Mesenchymal stem cell (in vitro differentiated cells and primary cell): ENCODE results near the gene HCFC1R1.

Experiments used
- DNase-seq: peaks from one replicate; pipeline ENCODE4 v3.0.0-alpha.2; 2013
- H2AFZ ChIP-seq: one replicate; pipeline ENCODE4 v1.6.1; 2013; ENCODE audit warnings: low read depth, mild to moderate bottlenecking, control low read depth, inconsistent platforms, low read length, moderate library complexity
- H2AK5ac ChIP-seq: 2 replicates; pipeline ENCODE4 v1.6.1; 2013; ENCODE audit warnings: low read length, moderate library complexity, mild to moderate bottlenecking, inconsistent platforms; ENCODE audit not compliant: severe bottlenecking
- H2BK120ac ChIP-seq: one replicate; pipeline ENCODE4 v1.6.1; 2013; ENCODE audit warnings: low read depth, mild to moderate bottlenecking, inconsistent platforms, low read length, moderate library complexity
- H2BK12ac ChIP-seq, 2 experiments: one replicate each; pipeline ENCODE4 v1.6.1; 2013; ENCODE audit warnings: inconsistent platforms in 2 of 2, low read length in 2 of 2, mild to moderate bottlenecking in 2 of 2, moderate library complexity in 2 of 2, control low read depth in 1 of 2
- H2BK15ac ChIP-seq: one replicate; pipeline ENCODE4 v1.6.1; 2013; ENCODE audit warnings: mild to moderate bottlenecking, low read depth, inconsistent platforms; ENCODE audit not compliant: poor library complexity, severe bottlenecking
- H2BK5ac ChIP-seq: 2 replicates; pipeline ENCODE4 v1.6.1; 2013; ENCODE audit warnings: low read depth, mild to moderate bottlenecking, low read length, control low read depth, inconsistent platforms; ENCODE audit not compliant: poor library complexity, severe bottlenecking
- H3K14ac ChIP-seq, 2 experiments: one replicate each; pipeline ENCODE4 v1.6.1; 2013; ENCODE audit warnings: inconsistent platforms in 2 of 2, low read length in 2 of 2, control low read depth in 1 of 2, mild to moderate bottlenecking in 1 of 2, moderate library complexity in 1 of 2
- H3K18ac ChIP-seq, 2 experiments: one replicate each; pipeline ENCODE4 v1.6.1; 2013; ENCODE audit warnings: inconsistent platforms in 2 of 2, low read length in 2 of 2, control low read depth in 1 of 2, low read depth in 1 of 2, mild to moderate bottlenecking in 1 of 2
- H3K23ac ChIP-seq, 2 experiments: one replicate each; pipeline ENCODE4 v1.6.1; 2013; ENCODE audit warnings: inconsistent platforms in 2 of 2, low read length in 2 of 2, mild to moderate bottlenecking in 2 of 2, moderate library complexity in 2 of 2, control low read depth in 1 of 2
- H3K27ac ChIP-seq: 2 replicates; pipeline ENCODE4 v1.5.1; 2013; ENCODE audit warnings: mild to moderate bottlenecking, moderate library complexity, low read length, control low read depth, inconsistent platforms; ENCODE audit not compliant: poor library complexity, severe bottlenecking
- H3K27me3 ChIP-seq, 2 experiments: 2 replicates each; pipeline versions ENCODE4 v1.6.1 to v1.7.0; 2013; ENCODE audit warnings: low read length in 2 of 2, mild to moderate bottlenecking in 2 of 2, moderate library complexity in 2 of 2, control low read depth in 1 of 2, inconsistent platforms in 1 of 2; ENCODE audit not compliant: control insufficient read depth in 1 of 2, insufficient read depth in 1 of 2
- H3K36me3 ChIP-seq, 2 experiments: 2 replicates each; pipeline versions ENCODE4 v1.6.1 to v1.7.0; 2013; ENCODE audit warnings: low read length in 2 of 2, control low read depth in 1 of 2, inconsistent platforms in 1 of 2, low read depth in 1 of 2, mild to moderate bottlenecking in 1 of 2; ENCODE audit not compliant: insufficient read depth in 2 of 2, control insufficient read depth in 1 of 2
- H3K4ac ChIP-seq, 2 experiments: one replicate each; pipeline ENCODE4 v1.6.1; 2013; ENCODE audit warnings: inconsistent platforms in 2 of 2, low read length in 2 of 2, mild to moderate bottlenecking in 2 of 2, moderate library complexity in 2 of 2, control low read depth in 1 of 2, low read depth in 1 of 2
- H3K4me1 ChIP-seq: 2 replicates; pipeline ENCODE4 v1.6.1; 2013; ENCODE audit warnings: low read depth, low read length, control low read depth; ENCODE audit not compliant: control insufficient read depth, insufficient read depth
- H3K4me2 ChIP-seq: 2 replicates; pipeline ENCODE4 v1.6.1; 2013; ENCODE audit warnings: low read length, mild to moderate bottlenecking, inconsistent platforms; ENCODE audit not compliant: poor library complexity, severe bottlenecking
- H3K4me3 ChIP-seq, 2 experiments: 2 replicates each; pipeline versions ENCODE4 v1.5.1 to v1.7.0; 2013; ENCODE audit warnings: low read length in 2 of 2, mild to moderate bottlenecking in 2 of 2, control low read depth in 1 of 2, low read depth in 1 of 2; ENCODE audit not compliant: insufficient read depth in 1 of 2
- H3K79me1 ChIP-seq: replicated peaks from 2 replicates; pipeline ENCODE4 v1.6.1; 2013; ENCODE audit warnings: mild to moderate bottlenecking, control low read depth, low read length, inconsistent platforms; ENCODE audit not compliant: poor library complexity, severe bottlenecking
- H3K9ac ChIP-seq: 2 replicates; pipeline ENCODE4 v1.7.0; 2013; ENCODE audit warnings: mild to moderate bottlenecking, low read length, moderate library complexity
- H3K9me3 ChIP-seq: 2 replicates; pipeline ENCODE4 v1.7.0; 2013; ENCODE audit warnings: mild to moderate bottlenecking, low read length; ENCODE audit not compliant: control insufficient read depth
- H4K8ac ChIP-seq: one replicate; pipeline ENCODE4 v1.6.1; 2013; ENCODE audit warnings: inconsistent platforms, mild to moderate bottlenecking, low read length, moderate library complexity
- H4K91ac ChIP-seq: one replicate; pipeline ENCODE4 v1.6.1; 2013; ENCODE audit warnings: mild to moderate bottlenecking, low read length, inconsistent platforms
- WGBS: methylation state at CpG from one replicate; pipeline ENCODE4 v1.1.7; 2013; ENCODE audit warnings: mixed read lengths; 5-methylcytosine and 5-hydroxymethylcytosine counted together

The HCFC1R1 gene

GRCh38 chr16:3022208-3022683 is 1.5 kb downstream of the HCFC1R1 start:
- Histone ChIP-seq H3K27me3 (peaks cover 5 to 13% of the 10 kb centered on the region in 2 experiments), H3K18ac (peak overlapping the region; percentile 95 to 98), H3K27ac (peak overlapping the region; percentile 100), H3K23ac (no peak overlapping the region), H4K8ac (peak overlapping the region; percentile 92), H2BK12ac (peak overlapping the region; percentile 94 to 95), H2AFZ (no peak overlapping the region), H2BK15ac (peak overlapping the region; percentile 93), H3K4me1 (peaks cover 29% of the 10 kb centered on the region), H3K9ac (peak overlapping the region; percentile 100), H3K4me3 (peak overlapping the region; percentile 81 to 97), H4K91ac (peak overlapping the region; percentile 96), H3K4me2 (peak overlapping the region; percentile 85), H3K4ac (peak overlapping the region; percentile 87 to 94), H2BK120ac (peak overlapping the region; percentile 80), H3K9me3 (no peaks in the 10 kb centered on the region), H3K79me1 (peaks cover 6% of the 10 kb centered on the region), H3K14ac (peak overlapping the region; percentile 62 to 89), H3K36me3 (peaks cover 18 to 43% of the 10 kb centered on the region in 2 experiments), H2BK5ac (peak overlapping the region; percentile 100), H2AK5ac (peak overlapping the region; percentile 99)
- WGBS, result 1% methylated on average over 7 of the region's 8 CpGs
- peak; percentile 95 for DNase-seq

DNA sequence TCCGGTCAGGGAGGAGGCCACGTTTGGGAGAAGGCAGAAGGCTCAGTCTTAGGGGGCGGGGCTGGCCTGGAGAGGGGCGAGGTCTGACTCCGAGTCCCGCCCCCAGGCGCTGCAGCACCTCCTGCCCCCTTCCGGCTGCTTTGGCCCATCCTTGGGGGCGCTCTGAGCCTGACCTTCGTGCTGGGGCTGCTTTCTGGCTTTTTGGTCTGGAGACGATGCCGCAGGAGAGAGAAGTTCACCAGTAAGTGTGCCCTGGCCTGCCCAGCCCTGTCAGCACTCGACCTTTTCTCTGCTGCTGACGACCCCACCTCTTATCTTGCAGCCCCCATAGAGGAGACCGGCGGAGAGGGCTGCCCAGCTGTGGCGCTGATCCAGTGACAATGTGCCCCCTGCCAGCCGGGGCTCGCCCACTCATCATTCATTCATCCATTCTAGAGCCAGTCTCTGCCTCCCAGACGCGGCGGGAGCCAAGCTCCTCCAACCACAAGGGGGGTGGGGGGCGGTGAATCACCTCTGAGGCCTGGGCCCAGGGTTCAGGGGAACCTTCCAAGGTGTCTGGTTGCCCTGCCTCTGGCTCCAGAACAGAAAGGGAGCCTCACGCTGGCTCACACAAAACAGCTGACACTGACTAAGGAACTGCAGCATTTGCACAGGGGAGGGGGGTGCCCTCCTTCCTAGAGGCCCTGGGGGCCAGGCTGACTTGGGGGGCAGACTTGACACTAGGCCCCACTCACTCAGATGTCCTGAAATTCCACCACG is 2.1 kb downstream of the HCFC1R1 start:
- peaks cover 29% of the 10 kb centered on the region for H3K4me1 ChIP-seq
- peak overlapping the region; percentile 100 for H3K9ac ChIP-seq
- H2BK120ac ChIP-seq, result peak overlapping the region; percentile 77
- peak overlapping the region; percentile 64 for H3K4me2 ChIP-seq
- H3K4ac ChIP-seq, result peak overlapping the region; percentile 88 to 94
- H3K18ac ChIP-seq, result peak overlapping the region; percentile 95 to 96
- peaks cover 12 to 37% of the 10 kb centered on the region in 2 experiments for H3K36me3 ChIP-seq
- WGBS, result under 1% methylated on average over 24 of the region's 25 CpGs
- no peaks in the 10 kb centered on the region for H3K9me3 ChIP-seq
- H2BK5ac ChIP-seq, result peak overlapping the region; percentile 98
- peak overlapping the region; percentile 62 to 93 for H3K14ac ChIP-seq
- peak overlapping the region in 1 of 2 experiments; percentile 86 for H3K23ac ChIP-seq
- no peak overlapping the region for H2AFZ ChIP-seq
- peak overlapping the region; percentile 81 to 97 for H3K4me3 ChIP-seq
- H3K27ac ChIP-seq, result peak overlapping the region; percentile 100
- peak overlapping the region; percentile 49 to 90 for H2BK12ac ChIP-seq
- peaks cover 5 to 18% of the 10 kb centered on the region in 2 experiments for H3K27me3 ChIP-seq
- peak; percentile 90 for DNase-seq
- peak overlapping the region; percentile 90 for H4K91ac ChIP-seq
- H4K8ac ChIP-seq, result peak overlapping the region; percentile 81
- peak overlapping the region; percentile 60 for H2BK15ac ChIP-seq
- peak overlapping the region; percentile 99 for H2AK5ac ChIP-seq
- peaks cover 6% of the 10 kb centered on the region for H3K79me1 ChIP-seq

- Histone ChIP-seq H3K9me3 (no peaks in the 10 kb centered on the region), H2BK5ac (peak overlapping the region; percentile 100), H3K14ac (peak overlapping the region in 1 of 2 experiments; percentile 93), H3K4me1 (peaks cover 29% of the 10 kb centered on the region), H2AK5ac (peak overlapping the region; percentile 98), H2BK12ac (peak overlapping the region; percentile 9 to 45), H4K91ac (peak overlapping the region; percentile 90), H2AFZ (no peak overlapping the region), H3K79me1 (peaks cover 6% of the 10 kb centered on the region), H3K36me3 (peaks cover 4 to 29% of the 10 kb centered on the region in 2 experiments), H3K23ac (peak overlapping the region in 1 of 2 experiments; percentile 86), H3K4me3 (peak overlapping the region; percentile 81 to 97), H2BK15ac (peak overlapping the region; percentile 97), H2BK120ac (peak overlapping the region; percentile 77), H3K18ac (peak overlapping the region; percentile 95 to 96), H4K8ac (peak overlapping the region; percentile 81), H3K27me3 (peaks cover 5 to 18% of the 10 kb centered on the region in 2 experiments), H3K4ac (peak overlapping the region; percentile 88 to 94), H3K9ac (peak overlapping the region; percentile 100), H3K27ac (peak overlapping the region; percentile 100), H3K4me2 (peak overlapping the region; percentile 64)
- peak; percentile 90 for DNase-seq
- WGBS, result 2% methylated on average over 42 of the region's 57 CpGs
Observed at GRCh38 chr16:3020604-3021448, 2.9 kb downstream of the HCFC1R1 start.
